ENCODE data around the gene EMC10.
"Not testable (repeated sequence)": the region's sequence is repeated elsewhere in the genome, so short reads cannot be mapped to it uniquely, and the experiment has no call there.

DNA sequence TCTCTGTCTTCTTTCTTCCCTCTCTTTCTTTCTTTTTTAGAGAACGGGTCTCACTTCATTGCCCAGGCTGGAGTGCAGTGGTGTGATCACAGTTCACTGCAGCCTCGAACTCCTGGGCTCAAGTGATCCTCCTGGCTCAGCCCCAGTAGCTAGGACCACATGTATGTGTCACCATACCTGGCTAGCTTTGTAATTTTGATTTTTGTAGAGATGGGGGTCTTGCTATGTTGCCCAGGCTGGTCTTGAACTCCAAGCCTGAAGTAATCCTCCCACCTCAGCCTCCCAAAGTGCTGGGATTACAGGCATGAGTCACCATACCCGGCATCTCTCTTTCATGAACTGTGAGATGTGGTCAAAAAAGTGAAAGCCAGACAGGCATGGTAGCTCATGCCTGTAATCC, 3.0 kb upstream of the EMC10 start:
- TF ChIP-seq, protein P1, sequence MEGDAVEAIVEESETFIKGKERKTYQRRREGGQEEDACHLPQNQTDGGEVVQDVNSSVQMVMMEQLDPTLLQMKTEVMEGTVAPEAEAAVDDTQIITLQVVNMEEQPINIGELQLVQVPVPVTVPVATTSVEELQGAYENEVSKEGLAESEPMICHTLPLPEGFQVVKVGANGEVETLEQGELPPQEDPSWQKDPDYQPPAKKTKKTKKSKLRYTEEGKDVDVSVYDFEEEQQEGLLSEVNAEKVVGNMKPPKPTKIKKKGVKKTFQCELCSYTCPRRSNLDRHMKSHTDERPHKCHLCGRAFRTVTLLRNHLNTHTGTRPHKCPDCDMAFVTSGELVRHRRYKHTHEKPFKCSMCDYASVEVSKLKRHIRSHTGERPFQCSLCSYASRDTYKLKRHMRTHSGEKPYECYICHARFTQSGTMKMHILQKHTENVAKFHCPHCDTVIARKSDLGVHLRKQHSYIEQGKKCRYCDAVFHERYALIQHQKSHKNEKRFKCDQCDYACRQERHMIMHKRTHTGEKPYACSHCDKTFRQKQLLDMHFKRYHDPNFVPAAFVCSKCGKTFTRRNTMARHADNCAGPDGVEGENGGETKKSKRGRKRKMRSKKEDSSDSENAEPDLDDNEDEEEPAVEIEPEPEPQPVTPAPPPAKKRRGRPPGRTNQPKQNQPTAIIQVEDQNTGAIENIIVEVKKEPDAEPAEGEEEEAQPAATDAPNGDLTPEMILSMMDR (IDR thresholded peaks at IDR 0.05): not testable (repeated sequence)
- TF ChIP-seq POLR2AphosphoS5 (IDR thresholded peaks at IDR 0.05): not testable (repeated sequence)

All from stomach (tissue), 4 donors.